Central memory CD8-positive, alpha-beta T cell (primary cell): ENCODE data around the gene TMEM62.

Source experiments
- ATAC-seq: fragments of 150-1000 bp; cut with Tn5 transposase; replicated peaks from 2 replicates; pipeline ENCODE4 v1.10.0; 2022; ENCODE audit warnings: mild to moderate bottlenecking, moderate FRiP score, moderate number of reproducible peaks; ENCODE audit not compliant: poor library complexity, severe bottlenecking; ENCODE audit errors: extremely low read depth
- DNase-seq, 2 donors: peaks; one replicate each; pipeline ENCODE4 v3.0.0; 2021; ENCODE audit warnings: low spot score in 2 of 2
- H3K27ac Mint-ChIP-seq: one replicate; pipeline ENCODE4 v1.8.0; 2022; ENCODE audit warnings: low read depth, mild to moderate bottlenecking, moderate library complexity, mixed read lengths
- H3K27me3 Mint-ChIP-seq: one replicate; pipeline ENCODE4 v1.8.0; 2022; ENCODE audit warnings: mixed read lengths
- H3K36me3 Mint-ChIP-seq: one replicate; pipeline ENCODE4 v1.8.0; 2022; ENCODE audit warnings: mild to moderate bottlenecking, moderate library complexity, mixed read lengths; ENCODE audit not compliant: insufficient read depth
- H3K4me1 Mint-ChIP-seq: one replicate; pipeline ENCODE4 v1.8.0; 2022; ENCODE audit warnings: mixed read lengths
- H3K4me3 Mint-ChIP-seq: one replicate; pipeline ENCODE4 v1.8.0; 2022; ENCODE audit warnings: mild to moderate bottlenecking, moderate library complexity, mixed read lengths
- H3K9me3 Mint-ChIP-seq: one replicate; pipeline ENCODE4 v1.8.0; 2022; ENCODE audit warnings: mixed read lengths

Gene TMEM62

GRCh38 chr15:43133430-43134156, at the start of gene TMEM62:
Gene TMEM62 (plus strand): TSS chr15:43133586. CDS start chr15:43133803, 217 bp downstream.
- Mint-ChIP-seq H3K27me3 (peaks cover 17% of the 10 kb centered on the region), H3K4me1 (peaks cover 17% of the 10 kb centered on the region), H3K9me3 (no peaks in the 10 kb centered on the region), H3K36me3 (peaks cover 25% of the 10 kb centered on the region), H3K27ac (peak within 1 kb of the TSS; percentile 95), H3K4me3 (peak within 1 kb of the TSS; percentile 89)
- peak; percentile 73 for ATAC-seq
- peak; percentile 40 for DNase-seq

GRCh38 chr15:43085921-43086320, 47.5 kb upstream of the TMEM62 start:
- Mint-ChIP-seq H3K4me3 (no peak overlapping the region), H3K27ac (peak overlapping the region; percentile 38), H3K9me3 (no peaks in the 10 kb centered on the region), H3K36me3 (peaks cover 39% of the 10 kb centered on the region), H3K27me3 (no peaks in the 10 kb centered on the region), H3K4me1 (peaks cover 32% of the 10 kb centered on the region)
- ATAC-seq (no peak), DNase-seq (no peak)

- no peak for ATAC-seq
These were observed 46.8 kb upstream of the TMEM62 start for GRCh38 chr15:43086551-43086950.

GRCh38 chr15:43091859-43092258, 41.5 kb upstream of the TMEM62 start:
- H3K4me1 Mint-ChIP-seq: peaks cover 44% of the 10 kb centered on the region
- H3K27me3 Mint-ChIP-seq: no peaks in the 10 kb centered on the region
- H3K36me3 Mint-ChIP-seq: peaks cover 22% of the 10 kb centered on the region
- no peak overlapping the region for H3K4me3 Mint-ChIP-seq
- no peaks in the 10 kb centered on the region for H3K9me3 Mint-ChIP-seq
- ATAC-seq (no peak), DNase-seq (no peak)
- H3K27ac Mint-ChIP-seq: no peak overlapping the region

More at GRCh38 chr15:43086551-43086950, 46.8 kb upstream of the TMEM62 start:
- no peak for DNase-seq
- Mint-ChIP-seq H3K36me3 (peaks cover 34% of the 10 kb centered on the region), H3K27ac (peak overlapping the region; percentile 38), H3K4me1 (peaks cover 32% of the 10 kb centered on the region), H3K27me3 (no peaks in the 10 kb centered on the region), H3K9me3 (no peaks in the 10 kb centered on the region), H3K4me3 (no peak overlapping the region)

GRCh38 chr15:43093026-43093425, 40.4 kb upstream of the TMEM62 start:
- H3K27ac Mint-ChIP-seq: no peak overlapping the region
- DNase-seq (no peak), ATAC-seq (no peak)
- peaks cover 24% of the 10 kb centered on the region for H3K36me3 Mint-ChIP-seq
- H3K9me3 Mint-ChIP-seq: no peaks in the 10 kb centered on the region
- no peaks in the 10 kb centered on the region for H3K27me3 Mint-ChIP-seq
- H3K4me3 Mint-ChIP-seq: no peak overlapping the region
- peaks cover 47% of the 10 kb centered on the region for H3K4me1 Mint-ChIP-seq

GRCh38 chr15:43094416-43095030, 38.9 kb upstream of the TMEM62 start:
- peaks cover 18% of the 10 kb centered on the region for H3K36me3 Mint-ChIP-seq

GRCh38 chr15:43095243-43095642, 38.1 kb upstream of the TMEM62 start:
- no peaks in the 10 kb centered on the region for H3K27me3 Mint-ChIP-seq
- H3K4me1 Mint-ChIP-seq: peaks cover 50% of the 10 kb centered on the region
- no peak for ATAC-seq
- no peaks in the 10 kb centered on the region for H3K9me3 Mint-ChIP-seq
- H3K4me3 Mint-ChIP-seq: no peak overlapping the region
- H3K27ac Mint-ChIP-seq: peak overlapping the region; percentile 19
- H3K36me3 Mint-ChIP-seq: peaks cover 23% of the 10 kb centered on the region
- no peak for DNase-seq

More at GRCh38 chr15:43094416-43095030, 38.9 kb upstream of the TMEM62 start:
- DNase-seq (no peak), ATAC-seq (no peak)
- Mint-ChIP-seq H3K4me3 (no peak overlapping the region), H3K27ac (peak overlapping the region; percentile 19), H3K4me1 (peaks cover 49% of the 10 kb centered on the region), H3K9me3 (no peaks in the 10 kb centered on the region), H3K27me3 (no peaks in the 10 kb centered on the region)

GRCh38 chr15:43095708-43096347, 37.6 kb upstream of the TMEM62 start:
- peak overlapping the region; percentile 19 for H3K27ac Mint-ChIP-seq
- peaks cover 56% of the 10 kb centered on the region for H3K4me1 Mint-ChIP-seq
- DNase-seq: no peak
- no peak for ATAC-seq
- no peaks in the 10 kb centered on the region for H3K27me3 Mint-ChIP-seq
- H3K9me3 Mint-ChIP-seq: no peaks in the 10 kb centered on the region
- H3K4me3 Mint-ChIP-seq: no peak overlapping the region
- H3K36me3 Mint-ChIP-seq: peaks cover 26% of the 10 kb centered on the region

- DNase-seq: no peak
- peaks cover 31% of the 10 kb centered on the region for H3K36me3 Mint-ChIP-seq
- H3K4me3 Mint-ChIP-seq: no peak overlapping the region
- ATAC-seq: no peak
- H3K27me3 Mint-ChIP-seq: no peaks in the 10 kb centered on the region
- H3K9me3 Mint-ChIP-seq: no peaks in the 10 kb centered on the region
- H3K4me1 Mint-ChIP-seq: peaks cover 61% of the 10 kb centered on the region
- H3K27ac Mint-ChIP-seq: peak overlapping the region; percentile 19
These were observed 37.0 kb upstream of the TMEM62 start for GRCh38 chr15:43096411-43096810.

GRCh38 chr15:43099105-43099845, 34.1 kb upstream of the TMEM62 start:
- no peaks in the 10 kb centered on the region for H3K27me3 Mint-ChIP-seq
- H3K9me3 Mint-ChIP-seq: no peaks in the 10 kb centered on the region
- DNase-seq (no peak), ATAC-seq (no peak)
- H3K36me3 Mint-ChIP-seq: peaks cover 40% of the 10 kb centered on the region
- no peak overlapping the region for H3K27ac Mint-ChIP-seq
- H3K4me3 Mint-ChIP-seq: no peak overlapping the region
- H3K4me1 Mint-ChIP-seq: peaks cover 83% of the 10 kb centered on the region

GRCh38 chr15:43100971-43101370, 32.4 kb upstream of the TMEM62 start:
- Mint-ChIP-seq H3K36me3 (peaks cover 36% of the 10 kb centered on the region), H3K4me3 (no peak overlapping the region), H3K27ac (peak overlapping the region; percentile 6), H3K27me3 (no peaks in the 10 kb centered on the region), H3K4me1 (peaks cover 80% of the 10 kb centered on the region), H3K9me3 (no peaks in the 10 kb centered on the region)
- no peak for DNase-seq
- no peak for ATAC-seq

- H3K9me3 Mint-ChIP-seq: no peaks in the 10 kb centered on the region
- ATAC-seq: no peak
- H3K36me3 Mint-ChIP-seq: peaks cover 38% of the 10 kb centered on the region
- no peak overlapping the region for H3K4me3 Mint-ChIP-seq
- DNase-seq: no peak
- H3K27ac Mint-ChIP-seq: peak overlapping the region; percentile 5
- H3K27me3 Mint-ChIP-seq: no peaks in the 10 kb centered on the region
- H3K4me1 Mint-ChIP-seq: peaks cover 82% of the 10 kb centered on the region
These were observed 31.2 kb upstream of the TMEM62 start for GRCh38 chr15:43102187-43102586.
